Esophagus mucosa (tissue), 1 donor: ENCODE measurements around the gene GAR1. TPM values are rescaled to one million over a fixed set of nuclear protein-coding genes. Genes with fewer than 3 reads are reported as not detected.
A peak's percentile ranks its signal among the peaks of the same experiment; 100 is the strongest.
"Not testable (repeated sequence)": the region's sequence is repeated elsewhere in the genome, so short reads cannot be mapped to it uniquely, and the experiment has no call there.

Source experiments
- ATAC-seq: fragments of 200-7000 bp; cut with Tn5 transposase; one replicate; pipeline ENCODE4 v1.9.1; 2020
- total RNA-seq: library from RNA; stranded (reverse); gene quantifications from one replicate; pipeline ENCODE4 v1.2.4, GENCODE V29; 2023
- donor health status: DM: yes; HTN: yes; CAD: no.

The GAR1 gene
- total RNA-seq: 17.6 TPM

GRCh38 chr4:109815151-109816081, at the start of gene GAR1:
Gene GAR1 (plus strand): TSS chr4:109815762. CDS start chr4:109816165, 403 bp downstream.
- peak; percentile 99 for ATAC-seq

- not testable (repeated sequence) for ATAC-seq
Measured at GRCh38 chr4:109782092-109782491, 33.5 kb upstream of the GAR1 start.

- ATAC-seq: no peak
Measured at GRCh38 chr4:109786846-109787245, 28.7 kb upstream of the GAR1 start.

GRCh38 chr4:109787807-109788206, 27.8 kb upstream of the GAR1 start:
- no peak for ATAC-seq

GRCh38 chr4:109795059-109795458, 20.5 kb upstream of the GAR1 start:
- no peak for ATAC-seq

- peak; percentile 49 for ATAC-seq
Measured at GRCh38 chr4:109798866-109799265, 16.7 kb upstream of the GAR1 start.

- peak; percentile 52 for ATAC-seq
Measured at GRCh38 chr4:109801099-109801789, 14.3 kb upstream of the GAR1 start.

GRCh38 chr4:109801895-109802319, 13.7 kb upstream of the GAR1 start, which contains the start of gene CFI:
Gene CFI (minus strand): TSS chr4:109801999. CDS start chr4:109801971, 28 bp downstream.
- ATAC-seq: peak; percentile 78

- ATAC-seq: peak; percentile 71
Measured at GRCh38 chr4:109803924-109804571, 11.5 kb upstream of the GAR1 start.

- no peak for ATAC-seq
Measured at GRCh38 chr4:109809655-109810054, 5.9 kb upstream of the GAR1 start.

GRCh38 chr4:109810552-109811387, 4.8 kb upstream of the GAR1 start:
- ATAC-seq: no peak

GRCh38 chr4:109811707-109812106, 3.9 kb upstream of the GAR1 start:
- ATAC-seq: no peak

- no peak for ATAC-seq
Measured at GRCh38 chr4:109816082-109816442, 500 bp downstream of the GAR1 start.

GRCh38 chr4:109816894-109817293, 1.3 kb downstream of the GAR1 start:
- ATAC-seq: no peak

GRCh38 chr4:109818268-109818667, 2.7 kb downstream of the GAR1 start:
- no peak for ATAC-seq

- peak; percentile 45 for ATAC-seq
Measured at GRCh38 chr4:109820563-109820962, 5.0 kb downstream of the GAR1 start.

- ATAC-seq: no peak
Measured at GRCh38 chr4:109821185-109821584, 5.6 kb downstream of the GAR1 start.

- ATAC-seq: peak; percentile 47
Measured at GRCh38 chr4:109826719-109827118, 11.2 kb downstream of the GAR1 start.

- no peak for ATAC-seq
Measured at GRCh38 chr4:109827672-109828071, 12.1 kb downstream of the GAR1 start, which contains the start of gene RRH. Gene RRH (plus strand): TSS chr4:109827972. CDS start chr4:109828028, 56 bp downstream.

- ATAC-seq: no peak
Measured at GRCh38 chr4:109833756-109834155, 18.2 kb downstream of the GAR1 start.

GRCh38 chr4:109836985-109837384, 21.4 kb downstream of the GAR1 start:
- no peak for ATAC-seq
